Choroid plexus epithelial cell (primary cell): ENCODE measurements around the gene SPINK13.

Experiments
- DNase-seq: peaks from one replicate; pipeline ENCODE4 v3.0.0-alpha.2; 2010; ENCODE audit warnings: low read depth
- H3K4me3 ChIP-seq: 2 replicates; pipeline ENCODE4 v1.5.1; 2011; ENCODE audit warnings: low read depth, mild to moderate bottlenecking, control low read depth, low read length, moderate library complexity
- TF ChIP-seq, protein P1 (sequence below): conservative IDR thresholded peaks from 2 replicates; pipeline ENCODE4 v1.5.1; 2011; ENCODE audit warnings: low read depth, mild to moderate bottlenecking, control low read depth, inconsistent platforms, low read length, moderate library complexity

Gene SPINK13, protein sequence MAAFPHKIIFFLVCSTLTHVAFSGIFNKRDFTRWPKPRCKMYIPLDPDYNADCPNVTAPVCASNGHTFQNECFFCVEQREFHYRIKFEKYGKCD

GRCh38 chr5:148268566-148268965 is at the start of gene SPINK13:
SPINK13 (plus strand) TSS chr5:148268794; CDS start chr5:148270073, 1,279 bp downstream.
- TF ChIP-seq, protein P1, sequence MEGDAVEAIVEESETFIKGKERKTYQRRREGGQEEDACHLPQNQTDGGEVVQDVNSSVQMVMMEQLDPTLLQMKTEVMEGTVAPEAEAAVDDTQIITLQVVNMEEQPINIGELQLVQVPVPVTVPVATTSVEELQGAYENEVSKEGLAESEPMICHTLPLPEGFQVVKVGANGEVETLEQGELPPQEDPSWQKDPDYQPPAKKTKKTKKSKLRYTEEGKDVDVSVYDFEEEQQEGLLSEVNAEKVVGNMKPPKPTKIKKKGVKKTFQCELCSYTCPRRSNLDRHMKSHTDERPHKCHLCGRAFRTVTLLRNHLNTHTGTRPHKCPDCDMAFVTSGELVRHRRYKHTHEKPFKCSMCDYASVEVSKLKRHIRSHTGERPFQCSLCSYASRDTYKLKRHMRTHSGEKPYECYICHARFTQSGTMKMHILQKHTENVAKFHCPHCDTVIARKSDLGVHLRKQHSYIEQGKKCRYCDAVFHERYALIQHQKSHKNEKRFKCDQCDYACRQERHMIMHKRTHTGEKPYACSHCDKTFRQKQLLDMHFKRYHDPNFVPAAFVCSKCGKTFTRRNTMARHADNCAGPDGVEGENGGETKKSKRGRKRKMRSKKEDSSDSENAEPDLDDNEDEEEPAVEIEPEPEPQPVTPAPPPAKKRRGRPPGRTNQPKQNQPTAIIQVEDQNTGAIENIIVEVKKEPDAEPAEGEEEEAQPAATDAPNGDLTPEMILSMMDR: no peak
- DNase-seq: peak; percentile 36
- H3K4me3 ChIP-seq: no peak within 1 kb of the TSS

- no peak overlapping the region for H3K4me3 ChIP-seq
- no peak for DNase-seq
- TF ChIP-seq, protein P1: no peak
Measured at GRCh38 chr5:148221508-148221907, 47.1 kb upstream of the SPINK13 start.

DNA sequence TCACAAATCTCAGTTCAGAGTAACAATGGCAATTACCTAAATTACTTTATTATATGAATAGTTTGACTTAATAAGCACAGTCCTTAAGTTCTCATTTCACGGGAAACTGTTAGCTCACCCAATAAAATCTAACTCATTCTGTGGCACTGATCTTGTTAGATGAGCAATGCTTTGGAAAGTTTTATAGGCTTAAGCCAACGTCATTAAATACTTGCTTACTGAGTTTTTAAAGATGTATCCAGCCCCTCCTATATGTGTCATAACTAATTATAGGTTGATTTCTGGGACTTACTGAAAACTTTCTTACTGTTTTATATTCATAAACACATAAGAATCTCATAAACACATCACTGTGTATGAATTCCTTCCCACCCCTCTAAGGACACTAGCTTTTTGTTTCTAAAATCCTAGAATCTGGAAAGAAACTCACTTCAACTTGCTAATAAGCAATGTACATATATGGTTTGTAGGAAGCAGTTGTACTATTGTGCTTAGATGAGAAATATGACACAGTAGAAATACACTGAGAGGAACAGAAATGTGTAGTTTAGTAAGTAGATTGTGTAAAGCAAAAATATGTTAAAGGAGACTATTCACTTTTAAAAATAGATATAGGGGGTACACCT is 44.4 kb upstream of the SPINK13 start:
- DNase-seq: no peak
- TF ChIP-seq, protein P1: no peak
- no peak overlapping the region for H3K4me3 ChIP-seq

DNA sequence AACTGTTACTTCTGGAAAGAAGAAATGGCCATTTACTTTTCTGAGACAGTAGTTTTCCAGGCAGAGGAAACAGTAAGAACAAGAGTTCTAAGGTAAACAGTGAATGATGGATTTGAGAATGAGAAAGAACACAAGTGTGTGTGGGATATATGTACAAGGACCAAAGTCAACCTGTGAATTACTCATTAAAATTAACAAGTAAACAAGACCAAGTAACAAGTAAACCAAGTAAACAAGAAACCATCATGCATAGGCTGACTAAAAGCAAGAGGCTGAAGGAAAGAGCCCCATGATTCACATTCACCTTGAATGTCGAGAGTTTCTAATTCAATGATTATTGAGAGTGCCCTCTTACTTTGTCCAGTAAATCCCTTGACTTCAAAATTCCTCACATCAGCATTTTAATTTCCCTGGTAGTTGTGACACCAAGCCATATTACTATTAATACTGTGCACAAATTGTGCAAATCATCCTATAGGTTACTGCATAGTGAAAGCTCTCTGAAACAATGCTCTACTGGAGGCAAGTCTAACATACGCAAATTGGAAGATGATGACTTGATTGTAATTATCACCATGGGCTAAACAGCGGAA is 40.1 kb upstream of the SPINK13 start:
- no peak for DNase-seq
- H3K4me3 ChIP-seq: no peak overlapping the region
- TF ChIP-seq, protein P1: no peak

GRCh38 chr5:148229840-148230239 is 38.8 kb upstream of the SPINK13 start:
- TF ChIP-seq, protein P1: no peak
- H3K4me3 ChIP-seq: no peak overlapping the region
- DNase-seq: no peak

DNA sequence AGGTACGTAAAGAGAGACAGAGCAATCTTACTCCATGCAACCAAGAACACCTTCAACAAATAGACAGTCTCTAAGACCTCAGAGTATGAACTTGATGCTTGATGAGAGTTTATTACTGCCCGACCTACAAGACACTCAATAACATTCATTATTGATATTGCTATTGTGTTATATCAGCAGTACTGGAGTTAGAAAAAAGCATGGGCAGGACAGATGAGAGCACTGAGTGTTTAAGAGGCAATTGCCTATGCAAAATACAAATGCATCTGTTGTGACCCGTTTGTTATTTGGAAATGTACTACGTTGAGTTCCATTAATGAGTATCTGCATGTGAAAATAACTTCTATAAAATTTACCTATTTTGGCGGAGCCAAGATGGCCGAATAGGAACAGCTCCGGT is 38.4 kb upstream of the SPINK13 start:
- no peak overlapping the region for H3K4me3 ChIP-seq
- TF ChIP-seq, protein P1: no peak
- DNase-seq: no peak
